GM19468 (cell line): ENCODE results near the gene SAT1.
A peak's percentile ranks its signal among the peaks of the same experiment; 100 is the strongest.

ENCODE experiments used
- ATAC-seq: cut with Tn5 transposase; IDR thresholded peaks from one replicate; pipeline ENCODE4 v1.9.1; 2021; ENCODE audit warnings: mild to moderate bottlenecking, moderate library complexity, moderate number of reproducible peaks; ENCODE audit not compliant: unreplicated experiment; ENCODE audit errors: extremely low read depth

SAT1 gene

GRCh38 chrX:23773601-23774175 lies 9.3 kb upstream of the SAT1 start:
- peak; percentile 81 for ATAC-seq

- no peak for ATAC-seq
These were observed 6.6 kb upstream of the SAT1 start for GRCh38 chrX:23776363-23776762.

GRCh38 chrX:23779025-23779424 lies 3.9 kb upstream of the SAT1 start:
- no peak for ATAC-seq

- no peak for ATAC-seq
These were observed 518 bp upstream of the SAT1 start for GRCh38 chrX:23782455-23782854.

GRCh38 chrX:23783589-23784469 lies 856 bp downstream of the SAT1 start:
- ATAC-seq: no peak

- ATAC-seq: no peak
These were observed 1.7 kb downstream of the SAT1 start for GRCh38 chrX:23784470-23785331.

GRCh38 chrX:23785580-23785979 lies 2.6 kb downstream of the SAT1 start:
- no peak for ATAC-seq

- no peak for ATAC-seq
These were observed 3.4 kb downstream of the SAT1 start for GRCh38 chrX:23786268-23786815.

- ATAC-seq: no peak
These were observed 4.8 kb downstream of the SAT1 start for GRCh38 chrX:23787745-23788118.

- peak; percentile 45 for ATAC-seq
These were observed 5.5 kb downstream of the SAT1 start for GRCh38 chrX:23788521-23788920.

GRCh38 chrX:23788946-23789345 lies 6.0 kb downstream of the SAT1 start:
- ATAC-seq: no peak

GRCh38 chrX:23789386-23790154 lies 6.6 kb downstream of the SAT1 start:
- ATAC-seq: no peak

GRCh38 chrX:23790155-23790497 lies 7.2 kb downstream of the SAT1 start:
- ATAC-seq: no peak

- no peak for ATAC-seq
These were observed 10.0 kb downstream of the SAT1 start for GRCh38 chrX:23792861-23793553.

- no peak for ATAC-seq
These were observed 12.2 kb downstream of the SAT1 start for GRCh38 chrX:23795221-23795620.

GRCh38 chrX:23797371-23798128 lies 14.6 kb downstream of the SAT1 start:
- no peak for ATAC-seq

- no peak for ATAC-seq
These were observed 16.6 kb downstream of the SAT1 start for GRCh38 chrX:23799469-23800065.

GRCh38 chrX:23802431-23802830 lies 19.5 kb downstream of the SAT1 start:
- ATAC-seq: no peak
